HPDE6-E6E7 (cell line): ENCODE measurements around the gene RBFOX2.

Experiments
- DNase-seq: peaks from one replicate; pipeline ENCODE4 v3.0.0; 2011; ENCODE audit warnings: missing footprints; ENCODE audit errors: extremely low spot score

RBFOX2 gene

DNA sequence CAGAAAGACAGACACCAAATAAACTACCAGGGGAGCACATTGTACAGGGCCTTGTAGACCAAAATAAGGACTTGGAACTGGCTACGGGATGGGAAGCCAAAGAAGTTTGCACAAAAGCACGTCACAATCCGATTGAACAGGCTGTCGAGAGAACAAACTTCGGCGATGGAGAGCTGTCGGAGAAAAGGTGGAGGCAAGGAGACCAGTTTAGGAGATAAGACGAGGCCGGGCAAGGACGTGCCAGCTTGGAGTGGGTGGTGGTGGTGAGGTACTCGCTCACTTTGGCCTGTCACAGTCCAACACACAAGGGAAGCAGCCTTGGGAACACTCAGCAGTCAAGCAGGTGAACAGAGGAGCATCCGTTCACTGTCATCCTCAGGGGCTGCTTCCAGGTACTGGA lies 291.9 kb downstream of the RBFOX2 start:
- DNase-seq: no peak

DNA sequence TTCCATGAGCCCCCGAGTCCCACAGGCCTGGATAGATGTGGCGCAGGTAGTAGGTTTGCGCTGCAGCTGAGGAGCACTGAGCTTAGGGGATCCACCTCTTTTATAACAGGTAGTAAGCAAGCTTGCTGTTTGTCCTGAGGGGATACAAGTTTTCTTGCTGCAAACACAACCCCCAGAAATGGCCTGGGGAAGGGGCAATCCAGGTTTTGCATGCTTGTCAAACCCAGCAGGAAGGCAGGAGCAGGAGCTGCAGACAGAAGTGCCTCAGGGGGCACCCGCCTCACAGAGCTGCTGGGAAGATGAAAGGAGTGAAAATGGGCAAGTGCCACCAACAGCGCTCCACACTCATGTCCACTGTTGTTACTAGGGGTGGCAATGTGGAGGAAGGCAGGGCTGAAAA lies 292.5 kb downstream of the RBFOX2 start:
- no peak for DNase-seq

DNA sequence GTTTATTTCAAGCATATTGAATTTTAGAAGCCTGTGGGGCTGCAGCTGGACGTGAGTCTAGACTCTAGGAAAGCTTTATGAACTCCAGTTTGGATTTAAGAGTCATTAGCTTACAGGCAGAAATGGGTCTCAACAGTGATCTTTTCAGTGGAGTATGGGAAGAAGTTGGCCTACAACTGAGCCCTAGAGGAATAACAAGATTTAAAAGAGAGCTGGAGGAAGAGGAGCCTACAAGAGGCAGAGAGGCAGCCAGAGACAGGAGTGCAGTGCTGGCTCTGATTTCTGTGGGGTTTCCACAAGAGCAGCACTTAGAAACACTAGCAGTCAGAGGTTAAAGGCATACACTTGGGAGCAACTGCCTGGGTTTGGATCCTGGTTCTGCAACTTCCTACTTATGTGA lies 293.1 kb downstream of the RBFOX2 start:
- no peak for DNase-seq

DNA sequence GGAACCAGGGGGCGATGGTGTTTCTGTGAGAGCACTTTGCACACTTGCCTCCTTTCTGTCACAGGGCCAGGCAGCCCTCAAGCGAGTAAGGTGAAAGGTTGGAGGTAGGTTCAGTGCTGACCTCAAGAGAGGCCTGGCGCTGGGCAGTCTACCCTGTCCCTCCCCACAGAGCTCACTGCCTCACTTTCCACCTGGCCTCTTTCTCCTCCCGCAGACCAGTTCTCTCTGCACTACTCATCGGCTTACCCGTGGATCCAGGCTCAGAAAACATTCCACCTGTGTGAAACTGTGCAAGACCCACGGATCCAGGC lies 294.2 kb downstream of the RBFOX2 start:
- DNase-seq: no peak

DNA sequence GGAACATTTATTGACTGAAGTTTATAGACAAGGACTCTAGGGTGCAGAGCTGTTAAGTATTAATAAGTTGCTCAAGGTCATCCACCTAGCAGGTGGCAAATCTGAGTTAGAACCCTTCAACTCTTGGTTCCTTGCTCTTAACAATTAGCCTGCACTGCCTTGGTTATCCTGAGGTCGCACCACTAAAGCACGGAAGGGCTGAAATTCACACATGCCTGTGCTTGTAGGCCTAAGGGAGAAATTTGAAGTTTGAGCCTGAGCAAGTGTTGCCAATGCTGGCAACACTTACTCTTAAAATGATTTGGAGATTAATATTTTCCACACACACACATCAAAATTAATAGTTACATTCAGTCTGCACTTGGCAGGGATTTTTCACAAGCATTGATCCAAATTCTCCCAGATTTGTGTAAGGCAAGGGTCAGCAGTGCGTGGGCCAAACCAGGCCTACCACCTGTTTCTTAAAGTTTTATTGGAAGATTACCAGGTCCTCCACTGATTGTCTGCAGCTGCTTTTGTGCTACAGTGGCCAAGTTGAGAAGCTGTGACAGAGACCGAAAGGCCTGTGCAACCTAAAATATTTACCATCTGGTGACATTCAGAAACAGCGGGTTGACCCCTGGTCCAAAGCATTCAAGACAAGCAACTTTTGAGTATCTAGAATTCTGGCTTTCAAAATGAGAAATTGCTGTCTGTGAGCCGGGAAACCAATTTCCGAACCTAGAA lies 294.7 kb downstream of the RBFOX2 start:
- DNase-seq: no peak

DNA sequence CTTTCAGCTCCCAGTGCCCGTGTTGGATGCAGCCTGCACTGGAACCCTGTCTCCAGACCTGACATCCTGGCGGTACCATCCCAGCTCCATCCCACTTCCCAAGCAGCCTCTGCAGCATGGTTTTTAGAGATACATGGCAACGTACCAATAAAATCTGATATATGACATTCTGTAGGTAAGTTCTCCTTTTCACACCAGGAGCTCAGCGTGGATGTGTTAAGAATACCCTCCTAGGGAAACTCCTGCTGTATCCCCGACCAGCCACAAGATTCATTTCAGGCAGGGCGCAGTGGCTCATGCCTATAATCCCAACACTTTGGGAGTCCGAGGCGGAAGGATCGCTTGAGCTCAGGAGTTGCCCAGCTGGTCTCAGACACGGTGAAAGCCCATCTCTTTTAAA lies 295.6 kb downstream of the RBFOX2 start:
- DNase-seq: no peak

DNA sequence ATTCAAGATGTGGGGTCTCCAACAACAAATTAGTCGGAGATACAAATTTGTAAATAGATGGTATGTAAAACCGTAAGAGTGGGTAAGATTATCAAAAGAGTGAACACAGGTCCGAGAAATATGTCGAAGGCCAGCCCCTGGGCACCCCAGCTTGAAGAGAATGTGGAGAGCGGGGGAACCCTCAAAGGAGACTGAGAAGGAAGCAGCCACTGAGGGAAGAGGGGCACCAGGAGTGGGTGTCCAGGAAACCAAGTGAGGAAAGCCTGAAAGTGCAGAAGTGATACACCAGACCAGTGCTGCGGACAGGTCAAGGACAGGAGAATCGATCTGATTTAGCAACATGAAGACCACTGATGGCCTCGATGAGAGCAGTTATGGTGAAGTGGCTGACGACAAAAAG lies 296.5 kb downstream of the RBFOX2 start:
- no peak for DNase-seq

DNA sequence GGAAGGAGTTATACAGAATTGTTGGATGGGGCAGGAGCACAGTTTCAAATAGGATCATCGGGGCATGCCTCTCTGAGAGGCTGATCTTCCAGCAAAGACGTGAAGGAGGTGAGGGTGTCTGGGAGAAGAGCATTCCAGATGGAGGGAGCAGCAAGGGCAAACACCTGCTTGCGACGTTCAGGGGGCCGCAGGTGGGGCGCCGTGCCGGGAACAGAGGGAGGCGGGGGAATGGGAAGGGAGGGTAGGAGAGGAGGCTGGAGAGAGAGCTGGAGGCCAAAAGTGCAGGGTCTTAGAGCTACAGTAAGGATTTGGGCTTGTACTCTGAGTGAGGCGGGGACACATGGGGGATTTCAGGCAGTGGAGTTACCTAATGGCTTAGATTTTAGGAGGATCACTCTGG lies 297.3 kb downstream of the RBFOX2 start:
- no peak for DNase-seq

DNA sequence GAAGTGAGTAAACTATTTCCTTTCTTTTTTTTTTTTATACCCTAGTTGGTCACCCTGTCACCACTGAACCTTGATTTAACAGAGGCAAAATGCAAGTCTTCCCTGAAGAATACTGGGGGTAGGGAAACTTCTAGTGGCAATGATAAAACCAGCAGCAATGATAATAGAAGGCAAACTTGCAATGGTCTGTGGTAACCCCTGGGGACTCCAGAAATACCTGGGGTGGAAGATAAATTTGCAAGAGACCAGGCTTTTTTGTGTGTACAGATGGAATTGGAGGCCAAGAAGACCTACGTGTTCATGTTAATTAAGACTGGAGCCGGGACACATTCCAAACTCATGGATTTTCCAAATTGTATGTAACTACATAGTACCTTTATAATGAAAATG lies 299.3 kb downstream of the RBFOX2 start:
- no peak for DNase-seq

DNA sequence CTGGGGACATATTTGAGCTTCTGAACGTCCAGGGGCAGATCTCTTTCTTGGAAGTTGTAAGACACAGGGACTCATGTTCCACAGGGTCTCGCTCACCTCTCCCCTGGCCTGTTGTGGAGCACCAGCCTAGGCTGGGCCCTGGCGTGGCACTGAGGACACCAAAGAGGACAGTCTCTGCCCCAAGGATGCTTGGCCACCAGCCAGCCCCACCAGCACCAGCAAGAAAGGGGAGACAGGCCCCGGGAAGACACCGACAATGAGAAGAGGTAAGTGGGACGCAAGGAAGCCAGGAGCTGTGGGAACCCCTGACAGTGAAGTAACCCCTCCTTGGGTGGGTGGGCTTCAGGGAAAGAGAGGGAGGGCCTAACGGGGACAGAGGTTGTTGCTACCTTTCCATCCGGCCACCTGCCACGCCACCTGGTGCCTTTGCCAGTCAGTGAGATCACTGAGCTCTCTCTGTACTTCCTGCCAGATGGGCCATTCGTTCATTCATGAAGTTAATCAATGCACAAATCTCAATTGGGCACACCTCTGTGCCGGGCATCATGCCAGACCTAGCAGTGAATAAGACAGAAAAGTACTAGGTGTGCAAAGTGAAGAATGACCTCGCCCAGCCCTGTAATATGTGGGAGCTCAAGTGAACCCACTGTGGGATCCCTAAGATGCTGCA lies 299.9 kb downstream of the RBFOX2 start:
- no peak for DNase-seq

DNA sequence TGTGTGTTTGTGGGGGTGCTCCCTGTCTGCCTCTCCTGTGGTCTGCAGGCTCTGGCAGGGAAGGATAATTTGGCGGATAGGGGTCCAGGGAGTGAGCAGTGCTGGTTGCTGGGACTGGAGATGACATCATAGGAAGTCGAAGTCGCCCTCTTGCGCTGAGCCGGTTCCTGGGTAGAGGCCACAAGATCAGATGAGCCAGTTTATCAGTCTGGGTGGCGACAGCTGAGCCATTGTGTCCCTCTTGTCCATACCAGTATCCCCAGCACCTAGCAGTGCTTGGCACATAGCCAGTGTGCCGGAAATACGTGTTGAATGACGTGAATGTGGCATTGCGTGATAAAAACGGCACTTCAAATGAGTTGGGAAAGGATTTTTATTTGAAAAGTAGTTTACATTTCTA lies 301.2 kb downstream of the RBFOX2 start:
- DNase-seq: no peak

DNA sequence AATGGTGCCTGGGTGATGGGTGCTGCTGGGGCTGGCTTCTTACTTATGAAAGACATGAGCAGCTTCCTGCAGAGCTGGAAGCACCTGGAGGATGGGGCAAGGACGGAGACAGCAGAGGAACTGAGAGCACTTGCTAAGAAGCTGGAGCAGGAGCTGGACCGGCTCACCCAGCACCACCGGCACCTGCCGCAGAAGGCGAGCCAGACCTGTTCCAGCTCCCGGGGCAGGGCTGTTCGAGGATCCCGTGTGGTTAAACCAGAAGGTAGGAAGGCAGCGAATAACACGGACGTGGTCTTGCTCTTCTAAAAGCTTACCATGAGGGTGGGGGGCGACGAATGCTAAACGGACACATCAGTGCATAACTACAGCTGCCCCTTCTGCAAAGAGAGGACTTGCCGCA lies 301.7 kb downstream of the RBFOX2 start:
- DNase-seq: no peak

DNA sequence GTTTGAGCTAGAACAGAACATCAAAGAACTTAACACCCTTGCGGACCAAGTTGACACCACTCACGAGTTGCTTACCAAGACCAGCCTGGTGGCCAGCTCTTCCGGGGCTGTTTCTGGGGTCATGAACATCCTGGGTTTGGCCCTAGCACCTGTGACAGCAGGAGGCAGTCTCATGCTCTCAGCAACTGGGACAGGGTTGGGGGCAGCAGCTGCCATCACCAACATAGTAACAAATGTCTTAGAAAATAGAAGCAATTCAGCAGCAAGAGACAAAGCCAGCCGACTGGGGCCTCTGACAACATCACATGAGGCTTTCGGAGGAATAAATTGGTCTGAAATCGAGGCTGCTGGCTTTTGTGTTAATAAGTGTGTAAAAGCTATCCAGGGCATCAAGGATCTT lies 302.2 kb downstream of the RBFOX2 start:
- DNase-seq: no peak

DNA sequence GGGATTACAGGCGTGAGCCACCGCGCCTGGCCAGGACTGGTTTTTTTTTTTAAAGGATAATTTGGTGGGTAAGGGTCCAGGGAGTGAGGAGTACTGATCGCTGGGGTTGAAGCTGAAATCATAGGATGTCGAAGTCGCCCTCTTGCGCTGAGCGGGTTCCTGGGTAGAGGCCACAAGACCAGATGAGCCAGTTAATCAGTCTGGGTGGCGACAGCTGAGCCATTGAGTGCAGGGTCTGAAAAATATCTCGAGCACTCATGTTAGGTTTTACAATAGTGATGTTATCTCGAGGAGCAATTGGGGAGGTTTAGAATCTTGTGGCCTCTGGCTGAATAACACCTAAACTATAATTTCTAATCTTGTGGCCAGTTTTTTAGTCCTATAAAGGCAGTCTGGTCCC lies 303.1 kb downstream of the RBFOX2 start:
- no peak for DNase-seq

DNA sequence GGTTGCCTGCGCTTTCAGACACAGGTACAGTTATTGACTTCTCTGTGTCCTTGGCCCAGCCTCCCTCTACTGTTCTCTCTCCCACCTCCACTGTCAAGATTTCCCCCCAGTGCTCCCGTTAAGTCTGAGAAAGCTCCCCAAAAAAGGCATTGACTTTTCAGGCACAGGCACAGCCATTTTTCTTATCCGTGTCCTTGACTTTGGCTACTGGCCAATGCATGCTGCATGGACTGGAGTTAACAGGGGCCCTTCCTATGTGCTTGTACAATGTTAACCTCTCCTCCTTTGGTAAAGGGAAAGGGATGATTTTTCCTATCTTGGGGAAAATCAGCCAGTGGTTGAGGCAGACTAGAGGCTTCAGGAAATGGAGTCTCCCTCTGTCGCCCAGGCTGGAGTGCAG lies 306.7 kb downstream of the RBFOX2 start:
- DNase-seq: no peak

DNA sequence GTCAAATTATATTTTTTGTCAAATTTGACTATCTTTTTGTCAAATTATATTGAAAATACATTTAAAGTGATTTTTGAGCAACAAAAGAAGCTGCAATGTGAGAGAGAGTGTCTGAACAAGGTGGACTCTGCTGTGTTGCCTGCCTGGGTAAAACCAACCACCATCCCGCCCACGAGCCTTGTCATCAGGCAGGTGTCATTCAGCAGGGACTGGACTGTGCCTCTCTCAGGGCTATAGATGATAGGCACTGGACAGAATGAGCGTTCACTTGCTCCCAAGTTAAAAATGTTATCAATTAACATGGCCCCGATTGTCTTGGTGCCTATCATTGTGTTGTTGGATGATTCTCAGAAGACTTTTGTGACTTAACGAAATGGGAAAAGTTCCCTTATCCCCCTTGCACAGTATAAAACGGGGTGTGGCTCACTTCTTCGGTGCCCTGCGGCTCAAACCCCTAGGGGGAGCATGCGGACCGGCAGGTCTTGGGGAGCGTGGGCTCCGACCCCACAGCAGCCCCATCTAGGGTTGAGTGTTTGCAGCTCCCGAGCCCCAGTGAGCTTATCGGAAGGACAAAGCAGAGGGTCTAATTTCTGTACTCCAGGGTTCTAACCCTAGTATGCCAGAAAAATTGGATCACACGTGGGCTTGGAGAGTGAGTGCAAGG lies 309.3 kb downstream of the RBFOX2 start:
- no peak for DNase-seq

DNA sequence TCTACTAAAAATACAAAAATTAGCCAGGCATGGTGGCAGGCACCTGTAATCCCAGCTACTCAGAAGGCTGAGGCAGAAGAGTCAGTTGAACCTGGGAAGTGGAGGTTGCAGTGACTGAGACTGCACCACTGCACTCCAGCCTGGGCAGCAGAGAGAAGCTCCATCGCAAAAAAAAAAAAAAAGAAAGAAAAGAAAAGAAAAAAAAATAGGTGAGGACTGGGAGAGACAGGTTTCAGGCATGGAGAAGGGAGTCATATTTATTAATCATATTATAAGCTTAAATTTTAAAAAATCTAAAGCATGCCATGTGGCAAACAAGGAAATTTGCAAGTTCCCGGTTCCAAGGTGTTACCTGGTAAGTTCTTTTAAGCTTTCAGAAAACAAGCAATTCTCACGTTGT lies 311.1 kb downstream of the RBFOX2 start, which contains the start of gene APOL5:
Gene APOL5 (plus strand): TSS at position 301 of the 400 bp plus-strand sequence. CDS start 0 bp downstream, at position 301.
- no peak for DNase-seq

DNA sequence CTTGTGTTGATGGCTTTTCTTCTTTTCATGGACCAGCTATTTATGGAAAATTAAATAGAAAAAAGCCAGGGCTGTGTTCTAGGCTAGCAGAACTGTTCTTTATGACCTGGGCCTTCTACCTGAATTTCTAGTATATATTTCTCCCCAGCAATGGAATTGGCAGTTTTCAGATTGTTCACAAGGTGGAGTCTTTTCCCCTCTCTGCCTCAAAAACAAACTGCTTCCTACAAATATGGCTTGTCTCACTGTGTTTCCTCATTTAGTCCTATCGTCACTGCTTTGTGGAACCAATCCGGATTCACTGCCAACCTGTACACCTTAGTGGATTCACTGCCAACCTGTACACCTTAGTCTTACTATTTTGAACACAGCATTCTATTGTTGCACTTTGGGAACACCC lies 316.0 kb downstream of the RBFOX2 start:
- no peak for DNase-seq

DNA sequence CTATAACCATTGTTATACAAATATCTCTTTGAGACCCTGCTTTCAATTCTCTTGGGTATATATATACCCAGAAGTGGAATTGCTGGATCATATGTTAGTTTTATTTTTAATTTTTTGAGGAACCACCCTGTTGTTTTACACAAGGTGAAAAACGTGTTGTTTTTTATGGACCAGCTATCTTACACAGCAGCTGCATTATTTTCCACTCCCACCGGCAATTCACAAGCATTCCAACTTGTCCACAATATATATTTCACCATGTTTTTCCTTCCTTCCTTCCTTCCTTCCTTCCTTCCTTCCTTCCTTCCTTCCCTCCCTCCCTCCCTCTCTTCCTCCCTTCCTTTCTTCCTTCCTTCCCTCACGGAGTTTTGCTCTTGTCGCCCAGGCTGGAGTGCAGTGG lies 317.3 kb downstream of the RBFOX2 start:
- no peak for DNase-seq

DNA sequence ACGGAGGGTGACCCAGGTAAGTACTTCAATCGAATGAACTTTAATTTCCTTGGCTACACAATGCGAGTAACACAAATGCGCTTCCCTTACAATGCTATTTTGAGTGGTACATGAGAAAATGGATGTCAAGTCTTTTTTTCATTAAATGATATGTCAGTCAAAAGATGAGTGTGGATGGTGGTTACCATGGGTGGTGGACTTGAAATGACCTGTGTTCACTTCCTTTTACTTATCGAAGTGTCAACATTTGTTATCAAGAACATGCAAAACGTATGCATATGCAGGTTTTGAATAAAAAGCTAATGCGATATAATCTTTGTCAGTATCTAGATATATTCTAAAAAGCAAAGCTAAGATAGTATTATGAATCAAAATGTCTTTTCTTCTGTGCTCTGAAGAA lies 319.7 kb downstream of the RBFOX2 start:
- no peak for DNase-seq

DNA sequence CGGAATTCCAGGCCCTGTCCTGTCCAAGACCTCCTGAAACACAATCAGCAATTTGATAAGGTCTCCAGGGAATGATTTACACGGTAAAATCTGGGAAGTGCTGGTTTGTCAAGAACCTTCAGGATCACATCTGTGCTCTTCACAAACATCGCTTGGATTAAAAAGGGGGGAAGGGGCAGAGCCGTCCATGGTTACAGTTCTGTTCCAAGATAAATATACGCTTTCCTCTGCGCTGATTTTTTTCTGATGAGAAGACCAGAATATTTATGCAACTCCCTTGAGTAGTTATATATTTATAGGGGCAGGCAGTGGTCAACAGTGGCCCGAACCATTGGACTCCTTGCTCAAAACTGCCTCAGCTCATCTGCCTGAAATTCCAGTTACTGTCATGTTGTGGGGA lies 320.2 kb downstream of the RBFOX2 start:
- DNase-seq: no peak

DNA sequence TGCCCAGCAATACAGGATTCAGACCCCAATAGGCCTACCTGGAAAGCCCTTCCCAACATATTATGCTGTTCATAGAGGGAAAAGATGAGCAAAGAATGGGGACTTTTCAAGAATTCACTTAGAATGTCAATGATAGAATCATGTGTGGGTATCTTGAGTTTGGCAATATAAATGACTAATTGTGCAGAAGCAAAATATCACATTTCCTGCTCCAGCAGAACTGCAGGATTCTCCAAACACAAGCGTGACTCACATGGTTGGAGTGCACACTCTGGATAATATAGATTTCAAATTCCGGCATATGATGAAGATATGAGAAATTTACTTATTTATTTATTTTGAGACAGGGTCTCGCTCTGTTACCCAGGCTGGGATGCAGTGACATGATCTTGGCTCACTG lies 323.5 kb downstream of the RBFOX2 start:
- DNase-seq: peak; percentile 47

DNA sequence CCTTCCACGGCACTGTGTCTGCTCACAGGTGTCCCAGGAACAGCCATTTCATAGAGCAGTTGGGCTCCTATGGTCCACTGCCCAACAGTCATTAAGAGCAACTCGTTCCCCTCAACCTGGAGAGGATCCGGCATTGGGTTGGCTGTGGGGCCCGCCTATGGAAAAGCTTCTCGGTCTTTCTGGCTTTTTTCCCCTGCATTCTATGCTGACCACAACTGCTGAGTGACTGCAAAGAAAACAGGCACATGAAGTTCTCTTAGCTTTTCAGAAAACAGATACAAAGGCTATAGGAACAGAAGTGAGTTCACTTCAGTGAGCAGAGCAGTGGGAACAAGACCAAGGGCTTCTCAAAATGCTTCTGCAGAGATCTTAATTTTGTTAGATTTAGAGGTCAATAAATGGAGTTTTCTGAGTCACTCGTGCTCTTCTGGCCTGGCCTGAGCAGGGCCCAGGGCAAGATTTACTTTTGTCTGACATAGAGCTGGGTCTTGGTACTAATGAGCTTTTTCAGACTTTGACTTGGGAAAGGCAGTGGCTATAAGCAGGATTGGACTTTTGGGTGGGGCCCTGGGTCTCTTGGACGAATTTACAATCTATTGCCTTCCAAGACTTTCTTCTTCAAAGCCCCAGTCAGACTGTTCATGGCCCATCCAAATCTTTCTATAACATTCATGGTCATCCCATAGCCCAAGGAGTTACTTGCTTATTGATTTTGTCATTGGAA lies 324.6 kb downstream of the RBFOX2 start:
- no peak for DNase-seq
